Measurements from ENCODE around the gene EVA1C. TPM values are rescaled to one million over a fixed set of nuclear protein-coding genes. Genes with fewer than 3 reads are reported as not detected.

Gene EVA1C
- total and polyA plus RNA-seq, 10 of the 15 experiments (the other 5 are each of a cell fraction or from before 2014, with no cell fraction given): 0.13 to 0.56 (median 0.34) TPM; not detected in 7

- TF ChIP-seq STAT1 (conservative IDR thresholded peaks at IDR 0.05) (no peak), SRF (IDR thresholded peaks at IDR 0.05; ENCODE audit: low read depth in 2 of 2, low read length in 2 of 2) (no peak), RAD21 (IDR thresholded peaks at IDR 0.05; ENCODE audit: insufficient read depth, low read depth, low read length) (no peak), YY1 (IDR thresholded peaks at IDR 0.05; ENCODE audit: low read depth, low read length) (no peak), POLR2A (IDR thresholded peaks at IDR 0.05; ENCODE audit: low read depth, low read length) (no peak), ZNF622 (IDR thresholded peaks at IDR 0.05) (no peak), POU2F2 (IDR thresholded peaks at IDR 0.05; ENCODE audit: borderline replicate concordance, low read depth, low read length) (no peak), WRNIP1 (IDR thresholded peaks at IDR 0.05; ENCODE audit: borderline replicate concordance, low read depth, low read length) (no peak), POLR2AphosphoS5 (IDR thresholded peaks at IDR 0.05; ENCODE audit: low read length) (no peak)
Measured at GRCh38 chr21:32514275-32515055, 102.0 kb downstream of the EVA1C start (continued).

GRCh38 chr21:32515874-32516273, 103.4 kb downstream of the EVA1C start:
- WGBS (ENCODE audit: insufficient coverage, insufficient replicate concordance, low lambda C conversion rate, missing lambda C conversion rate): 0% methylated on average over 4 of the region's 5 CpGs
- BruUV-seq (replicated peaks): no TSS peak
- in situ Hi-C loops (cut with MboI) (no loop called here), intact Hi-C loops (cut with micrococcal nuclease; ENCODE audit: unreplicated experiment) (no loop called here)
- FAIRE-seq (no peak), ATAC-seq (no peak), DNase-seq (ENCODE audit: low read depth, low spot score) (no peak)
- H4K20me1 ChIP-seq (ENCODE audit: control insufficient read depth, insufficient read depth): no peaks in the 10 kb centered on the region
- H3K4me1 ChIP-seq (ENCODE audit: control insufficient read depth, insufficient read depth, low read length): no peaks in the 10 kb centered on the region
- H3K9ac ChIP-seq (ENCODE audit: control insufficient read depth, insufficient read depth, low read length): no peak overlapping the region
- no peak overlapping the region for H2AFZ ChIP-seq (ENCODE audit: control insufficient read depth, low read depth, low read length)
- ChIA-PET CTCF (interaction anchor here (0.8 kb wide), 1 partner anchor 53 kb away, joined by 3 read pairs; no protein-coding TSS in a partner anchor), SMC1A (ENCODE audit: uncharacterized antibody, unreplicated experiment) (no interaction called here), POLR2A (interaction anchor here (0.9 kb wide), 1 partner anchor 8 kb away, joined by 4 read pairs; no protein-coding TSS in a partner anchor), RAD21 (ENCODE audit: unreplicated experiment) (no interaction called here)
- H3K36me3 ChIP-seq (ENCODE audit: control insufficient read depth in 2 of 2, insufficient read depth in 2 of 2, low read length in 1 of 2): no peaks in the 10 kb centered on the region
- H3K4me3 ChIP-seq: no peak overlapping the region
- TF ChIP-seq SIX5 (IDR thresholded peaks at IDR 0.05; ENCODE audit: low read depth, low read length, severe bottlenecking) (no peak), HDAC2 (IDR thresholded peaks at IDR 0.05) (no peak), PAX8 (IDR thresholded peaks at IDR 0.05) (no peak), CBX5 (IDR thresholded peaks at IDR 0.05; ENCODE audit: low read depth) (no peak), RFX5 (IDR thresholded peaks at IDR 0.05; ENCODE audit: low read depth, low read length) (no peak), IKZF1 (conservative IDR thresholded peaks at IDR 0.05) (no peak), NRF1 (conservative IDR thresholded peaks at IDR 0.05; ENCODE audit: low read depth, low read length) (no peak), ESRRA (IDR thresholded peaks at IDR 0.05; ENCODE audit: low read length) (no peak)
- H3K79me2 ChIP-seq (ENCODE audit: control insufficient read depth, insufficient read depth, low read length): no peaks in the 10 kb centered on the region
- no peaks in the 10 kb centered on the region; a peak in 1 of 4 replicates for H3K27me3 ChIP-seq (replicated peaks in 1 of 2; ENCODE audit: control insufficient read depth in 2 of 2, insufficient read depth in 2 of 2, low read length in 1 of 2)
- no peak overlapping the region for H3K4me2 ChIP-seq (ENCODE audit: control insufficient read depth, insufficient read depth)
- H3K9me3 ChIP-seq (replicated peaks; ENCODE audit: control insufficient read depth, insufficient read depth, low read length): no peaks in the 10 kb centered on the region; the same call in 2 of the 3 replicates
- H3K27ac ChIP-seq (ENCODE audit: control insufficient read depth, insufficient read depth): no peak overlapping the region
